Hepatocyte (in vitro differentiated cells): Measurements from ENCODE around the gene CSNK1A1L.

Source experiments
- EZH2 ChIP-seq: fragments of 200-600 bp; sonication (generic); IDR thresholded peaks from 2 replicates; pipeline ENCODE4 v1.6.1; 2016; ENCODE audit warnings: antibody characterized with exemption, mild to moderate bottlenecking, borderline replicate concordance
- EZH2phosphoT487 ChIP-seq: fragments of 200-600 bp; sonication (generic); IDR thresholded peaks from one replicate; pipeline ENCODE4 v1.6.1; 2018; ENCODE audit warnings: antibody characterized with exemption, mild to moderate bottlenecking, low read depth, moderate library complexity; ENCODE audit not compliant: unreplicated experiment, severe bottlenecking
- TF ChIP-seq, protein P1 (sequence below): fragments of 200-600 bp; sonication (generic); IDR thresholded peaks from 2 replicates; pipeline ENCODE4 v1.5.1; 2016; ENCODE audit warnings: antibody characterized with exemption, mild to moderate bottlenecking; ENCODE audit not compliant: poor library complexity

DNA sequence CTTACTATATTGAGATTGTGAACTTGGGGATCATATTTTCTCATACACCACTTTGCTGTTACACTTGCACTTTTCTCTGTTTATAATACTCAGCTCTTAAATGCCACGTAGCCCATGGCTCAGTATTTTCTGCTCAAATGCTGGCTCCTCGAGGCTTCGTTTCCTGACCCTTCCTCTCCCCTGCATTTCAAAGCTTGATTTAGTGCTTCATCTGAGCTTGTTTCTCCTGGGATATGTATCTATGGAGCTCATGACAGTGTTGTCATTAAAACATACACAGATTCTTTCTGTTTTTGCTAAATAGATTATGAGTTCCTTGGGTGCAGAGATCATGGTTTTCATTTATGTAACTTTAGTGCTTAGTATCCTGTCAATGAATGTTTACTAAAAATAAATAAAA, 11.4 kb downstream of the CSNK1A1L start:
- TF ChIP-seq, protein P1, sequence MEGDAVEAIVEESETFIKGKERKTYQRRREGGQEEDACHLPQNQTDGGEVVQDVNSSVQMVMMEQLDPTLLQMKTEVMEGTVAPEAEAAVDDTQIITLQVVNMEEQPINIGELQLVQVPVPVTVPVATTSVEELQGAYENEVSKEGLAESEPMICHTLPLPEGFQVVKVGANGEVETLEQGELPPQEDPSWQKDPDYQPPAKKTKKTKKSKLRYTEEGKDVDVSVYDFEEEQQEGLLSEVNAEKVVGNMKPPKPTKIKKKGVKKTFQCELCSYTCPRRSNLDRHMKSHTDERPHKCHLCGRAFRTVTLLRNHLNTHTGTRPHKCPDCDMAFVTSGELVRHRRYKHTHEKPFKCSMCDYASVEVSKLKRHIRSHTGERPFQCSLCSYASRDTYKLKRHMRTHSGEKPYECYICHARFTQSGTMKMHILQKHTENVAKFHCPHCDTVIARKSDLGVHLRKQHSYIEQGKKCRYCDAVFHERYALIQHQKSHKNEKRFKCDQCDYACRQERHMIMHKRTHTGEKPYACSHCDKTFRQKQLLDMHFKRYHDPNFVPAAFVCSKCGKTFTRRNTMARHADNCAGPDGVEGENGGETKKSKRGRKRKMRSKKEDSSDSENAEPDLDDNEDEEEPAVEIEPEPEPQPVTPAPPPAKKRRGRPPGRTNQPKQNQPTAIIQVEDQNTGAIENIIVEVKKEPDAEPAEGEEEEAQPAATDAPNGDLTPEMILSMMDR: no peak
- TF ChIP-seq EZH2: no peak
- no peak for TF ChIP-seq EZH2phosphoT487
